NOMO-1 (cell line): Measurements from ENCODE around the gene IRX6.
A peak's percentile ranks its signal among the peaks of the same experiment; 100 is the strongest.

Experiments
- DNase-seq, 2 experiments: peaks; one replicate each; lab custom pipeline; 2025; ENCODE audit not compliant: unreplicated experiment in 2 of 2; lab: John Stamatoyannopoulos, UW

IRX6 gene

GRCh38 chr16:55359946-55360345 lies 35.9 kb downstream of the IRX6 start:
- no peak for DNase-seq

- DNase-seq = no peak
Observed at GRCh38 chr16:55364811-55365210, 40.8 kb downstream of the IRX6 start.

- DNase-seq = no peak
Observed at GRCh38 chr16:55367301-55367811, 43.4 kb downstream of the IRX6 start.

- DNase-seq = peak in 1 of 2 experiments; percentile 43
Observed at GRCh38 chr16:55367866-55368603, 44.0 kb downstream of the IRX6 start.

DNA sequence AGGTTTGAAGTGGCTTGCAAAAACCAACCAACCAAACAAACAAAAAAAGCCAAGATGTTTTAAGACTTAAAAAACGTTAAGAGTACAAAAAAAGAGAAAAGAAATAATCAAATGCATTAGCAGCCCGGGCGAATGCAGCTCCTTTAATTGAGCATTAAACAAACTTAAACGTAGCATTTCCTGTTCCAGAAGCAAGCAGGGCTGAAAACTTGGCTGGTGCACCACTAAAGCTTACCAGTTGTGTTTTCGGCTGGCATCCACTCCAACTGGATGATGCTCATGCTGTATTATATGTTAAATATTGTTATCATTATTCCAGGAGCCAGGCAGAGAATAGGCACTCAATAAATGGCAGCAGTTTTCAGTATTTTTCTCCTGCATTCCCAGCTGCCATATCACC lies 45.1 kb downstream of the IRX6 start:
- no peak for DNase-seq

- DNase-seq = peak; percentile 64 to 70
Observed at GRCh38 chr16:55370762-55371482, 46.9 kb downstream of the IRX6 start.

GRCh38 chr16:55372792-55373488 lies 48.9 kb downstream of the IRX6 start:
- no peak for DNase-seq

DNA sequence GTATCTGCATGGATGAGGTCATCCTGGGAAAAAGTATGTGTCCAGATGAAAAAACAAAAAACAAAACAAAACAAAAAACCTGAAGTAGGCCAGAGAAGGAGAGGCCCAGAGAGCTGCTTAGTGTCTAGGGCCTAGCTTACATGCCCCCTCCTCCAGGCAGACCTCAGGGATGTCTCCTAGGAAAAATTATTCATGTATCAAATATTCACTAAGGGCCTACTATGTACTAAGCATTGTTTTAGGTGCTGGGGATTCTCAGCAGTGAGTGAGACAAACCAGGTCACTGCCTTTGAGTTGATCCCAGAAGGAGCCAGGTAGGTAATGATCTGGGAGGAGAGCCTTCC lies 49.5 kb downstream of the IRX6 start:
- no peak for DNase-seq

GRCh38 chr16:55376045-55376444 lies 52.0 kb downstream of the IRX6 start:
- no peak for DNase-seq

DNA sequence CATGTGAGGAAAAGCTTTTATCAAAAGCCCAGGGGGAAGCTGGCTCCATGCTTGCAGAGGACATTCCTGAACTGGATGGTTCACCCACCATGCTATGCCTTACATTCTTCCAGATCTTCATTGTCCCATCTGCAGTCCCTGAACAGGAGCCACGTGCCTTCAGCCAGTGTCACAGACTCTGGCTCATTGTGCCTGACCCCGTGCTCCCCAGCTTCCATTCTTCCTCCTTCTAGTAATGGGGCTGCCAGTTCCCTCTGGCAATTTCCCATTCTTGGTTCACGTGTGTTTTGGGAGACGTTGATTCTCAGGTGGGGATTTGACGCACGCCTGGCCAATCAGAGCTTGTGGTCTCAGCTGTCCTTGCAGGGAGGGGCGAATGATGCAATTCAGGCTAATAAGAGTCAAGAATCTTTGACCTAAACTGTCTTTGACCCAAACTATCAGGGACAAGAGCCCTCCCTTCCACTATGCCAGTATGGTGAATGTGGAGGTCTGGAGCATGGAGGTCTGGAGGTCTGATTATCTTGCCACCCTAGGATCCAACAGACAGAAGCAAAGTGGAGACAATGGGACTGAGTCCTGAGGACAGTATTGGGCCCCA lies 52.7 kb downstream of the IRX6 start:
- DNase-seq = no peak

DNA sequence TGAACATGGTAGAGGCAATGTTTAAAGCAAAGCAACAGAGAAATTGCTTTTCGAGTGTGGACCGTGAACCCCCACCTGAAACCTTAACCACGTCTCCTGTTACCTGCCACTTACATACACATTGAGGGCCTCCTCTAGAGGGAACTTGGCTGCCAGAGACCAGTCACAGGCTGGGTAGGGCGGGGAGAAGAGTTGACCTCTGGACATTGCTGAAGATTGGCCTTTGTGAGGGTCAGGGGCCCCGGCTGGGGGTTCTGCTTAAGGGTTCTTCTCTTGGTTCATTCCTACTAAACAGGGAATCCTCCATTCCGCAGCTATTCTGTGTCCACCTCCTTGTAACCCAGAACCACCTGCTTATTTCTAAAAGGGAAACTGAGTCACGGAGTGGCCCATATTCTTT lies 53.8 kb downstream of the IRX6 start:
- no peak for DNase-seq

DNA sequence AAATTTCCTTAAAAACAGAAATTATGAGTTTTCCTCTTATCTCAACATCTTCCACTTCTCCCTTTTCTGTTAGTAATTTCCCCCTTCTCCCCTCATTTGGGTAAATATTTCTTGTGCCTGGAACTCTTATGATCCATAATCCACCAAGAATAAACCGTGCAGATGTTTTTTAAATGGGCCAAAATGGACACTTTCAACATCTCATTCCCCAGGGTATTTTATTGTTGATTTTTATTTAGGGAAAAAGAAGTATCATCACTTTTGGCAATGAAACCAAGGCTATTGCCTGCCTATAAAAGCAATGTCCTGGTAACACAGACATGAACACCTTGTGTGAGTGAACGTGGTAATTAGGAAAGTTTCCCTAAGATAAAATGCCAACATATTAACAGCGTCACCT lies 54.6 kb downstream of the IRX6 start:
- DNase-seq = no peak

DNA sequence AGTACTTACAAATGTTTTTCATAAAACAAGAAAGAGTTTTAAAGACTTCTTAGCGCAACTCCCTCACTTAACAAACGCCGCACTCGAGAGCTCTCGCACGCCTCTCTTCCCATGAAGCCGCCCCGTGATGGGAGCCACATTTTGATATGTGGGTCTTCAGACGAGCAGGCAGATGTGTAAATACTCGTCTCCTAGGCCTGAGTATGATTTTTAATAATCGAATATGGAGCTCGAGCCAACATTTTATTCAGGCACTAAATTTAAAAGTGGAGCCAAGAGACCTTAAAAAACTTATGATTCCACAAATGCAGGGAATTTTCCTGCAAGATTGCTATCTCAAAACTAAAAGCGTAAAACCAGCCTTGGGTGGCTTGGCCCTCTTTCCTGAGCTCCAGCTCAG lies 55.4 kb downstream of the IRX6 start:
- no peak for DNase-seq

GRCh38 chr16:55379876-55380390 lies 55.9 kb downstream of the IRX6 start:
- no peak for DNase-seq
